ENCODE results near the gene BCL10. TPM values are rescaled to one million over a fixed set of nuclear protein-coding genes. Genes with fewer than 3 reads are reported as not detected.

Gene BCL10
- total RNA-seq, 2 experiments from 2014 or later, result 26.4 to 27.0 TPM

DNA sequence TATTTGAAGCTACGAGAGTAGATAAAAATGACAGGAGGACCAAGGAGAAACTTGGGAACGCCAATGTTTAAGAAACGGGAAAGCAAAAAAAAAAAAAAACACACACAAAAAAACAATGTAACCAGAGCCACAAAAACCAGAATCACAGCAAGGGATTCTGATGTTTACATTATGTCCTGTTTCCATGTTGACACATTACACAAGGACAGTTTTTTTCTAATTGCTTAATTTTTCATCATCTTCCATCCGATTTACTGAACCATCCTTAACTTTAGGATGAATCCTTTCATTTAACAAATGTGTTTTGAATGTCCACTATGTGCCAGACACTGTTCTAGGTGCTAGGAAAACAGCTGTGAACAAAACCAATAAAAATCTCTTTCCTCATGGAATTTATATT, 1.4 kb upstream of the BCL10 start:
- CTCF ChIA-PET, result interaction anchor here (0.5 to 4.0 kb wide), 6 partner anchors 12 to 333 kb away, joined by 3 to 56 read pairs (median 8); partner anchors contain the start of gene C1orf52
- POLR2A ChIA-PET, result interaction anchor here (2.2 to 2.7 kb wide), 2 partner anchors 19 to 20 kb away, joined by 11 to 41 read pairs; partner anchors contain the start of gene C1orf52
- Mint-ChIP-seq H3K4me3 (no peak overlapping the region), H3K4me1 (ENCODE audit: low read depth) (peaks cover 45% of the 10 kb centered on the region), H3K27ac (no peak overlapping the region), H3K36me3 (ENCODE audit: low read depth) (peaks cover 20% of the 10 kb centered on the region), H3K9me3 (ENCODE audit: insufficient read depth) (no peaks in the 10 kb centered on the region), H3K27me3 (ENCODE audit: low read depth) (peaks cover 8% of the 10 kb centered on the region)
- DNase-seq (no peak), ATAC-seq (no peak)

DNA sequence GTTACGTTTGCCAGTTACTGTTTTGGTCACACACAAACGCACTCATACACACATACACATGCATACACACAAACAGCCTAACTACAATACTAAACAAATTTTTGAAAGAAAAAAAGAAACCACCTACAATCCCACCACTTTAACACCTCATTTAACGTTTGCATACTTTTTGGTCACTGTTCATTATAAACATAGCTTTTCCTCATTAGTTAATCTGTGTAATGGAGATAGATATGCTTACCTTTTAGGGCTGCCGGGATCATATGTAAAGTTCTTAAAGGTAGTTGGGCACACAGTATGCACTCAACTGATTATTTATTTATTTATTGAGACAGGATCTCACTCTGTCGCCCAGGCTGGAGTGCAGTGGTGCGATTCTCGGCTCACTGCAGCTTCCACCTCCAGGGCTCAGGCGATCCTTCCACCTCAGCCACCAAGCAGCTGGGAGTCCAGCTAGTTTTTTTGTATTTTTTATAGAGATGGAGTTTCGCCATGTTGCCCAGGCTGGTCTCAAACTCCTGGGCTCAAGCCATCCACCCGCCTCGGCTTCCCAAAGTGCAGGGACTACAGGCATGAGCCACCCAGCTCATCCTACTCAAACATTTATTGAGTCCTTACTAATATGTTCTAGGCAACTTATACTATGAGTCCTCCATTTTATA, 677 bp upstream of the BCL10 start:
- no peak for DNase-seq
- peaks cover 45% of the 10 kb centered on the region for H3K4me1 Mint-ChIP-seq (ENCODE audit: low read depth)
- peaks cover 8% of the 10 kb centered on the region for H3K27me3 Mint-ChIP-seq (ENCODE audit: low read depth)
- H3K36me3 Mint-ChIP-seq (ENCODE audit: low read depth), result peaks cover 24% of the 10 kb centered on the region
- H3K4me3 Mint-ChIP-seq, result peak overlapping the region; percentile 81
- POLR2A ChIA-PET, result interaction anchor here (0.6 to 2.7 kb wide), 21 partner anchors 8 to 1773 kb away, joined by 3 to 41 read pairs (median 4); partner anchors contain the start of genes C1orf52, GNG5, MCOLN2 and SH3GLB1
- no peaks in the 10 kb centered on the region for H3K9me3 Mint-ChIP-seq (ENCODE audit: insufficient read depth)
- no peak for ATAC-seq
- CTCF ChIA-PET, result interaction anchor here (0.7 to 4.0 kb wide), 11 partner anchors 8 to 413 kb away, joined by 3 to 56 read pairs (median 3); partner anchors contain the start of gene C1orf52
- H3K27ac Mint-ChIP-seq, result peak overlapping the region; percentile 95

DNA sequence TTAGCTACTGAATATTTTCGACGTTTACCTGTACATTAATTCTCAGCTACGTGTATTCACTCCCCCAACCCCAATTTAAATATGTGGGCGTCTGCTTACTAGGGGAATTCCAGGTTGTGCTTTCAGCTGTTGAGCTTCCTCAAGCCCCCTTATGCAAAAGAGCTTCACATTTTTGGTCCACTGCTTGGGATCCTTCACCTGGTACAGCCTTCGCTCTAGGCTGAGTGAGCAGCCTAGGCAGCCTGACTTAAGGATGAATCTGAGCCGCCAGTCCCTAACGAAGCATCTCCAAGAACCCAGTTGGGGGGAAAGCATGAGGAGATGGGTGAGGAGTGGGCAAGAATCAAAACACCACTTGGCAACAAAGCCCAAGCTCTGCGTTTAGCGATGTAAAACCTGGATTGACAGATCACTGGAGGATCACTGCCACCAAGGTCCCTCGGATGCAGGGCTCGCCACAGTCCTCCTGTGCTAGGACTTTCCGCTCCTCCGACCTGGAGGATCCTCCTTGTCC, 674 bp downstream of the BCL10 start:
- no peak for DNase-seq
- Mint-ChIP-seq H3K4me3 (peak overlapping the region; percentile 81), H3K27me3 (ENCODE audit: low read depth) (peaks cover under 1% of the 10 kb centered on the region), H3K36me3 (ENCODE audit: low read depth) (peaks cover 35% of the 10 kb centered on the region), H3K4me1 (ENCODE audit: low read depth) (peaks cover 48% of the 10 kb centered on the region), H3K9me3 (ENCODE audit: insufficient read depth) (no peaks in the 10 kb centered on the region), H3K27ac (peak overlapping the region; percentile 95)
- no peak for ATAC-seq
- ChIA-PET POLR2A (interaction anchor here (0.6 to 2.7 kb wide), 18 partner anchors 9 to 1429 kb away, joined by 3 to 41 read pairs (median 4); partner anchors contain the start of genes C1orf52, CTBS, GNG5 and PRKACB), CTCF (interaction anchor here (0.6 to 4.0 kb wide), 9 partner anchors 17 to 1059 kb away, joined by 3 to 56 read pairs (median 4); partner anchors contain the start of gene C1orf52)

DNA sequence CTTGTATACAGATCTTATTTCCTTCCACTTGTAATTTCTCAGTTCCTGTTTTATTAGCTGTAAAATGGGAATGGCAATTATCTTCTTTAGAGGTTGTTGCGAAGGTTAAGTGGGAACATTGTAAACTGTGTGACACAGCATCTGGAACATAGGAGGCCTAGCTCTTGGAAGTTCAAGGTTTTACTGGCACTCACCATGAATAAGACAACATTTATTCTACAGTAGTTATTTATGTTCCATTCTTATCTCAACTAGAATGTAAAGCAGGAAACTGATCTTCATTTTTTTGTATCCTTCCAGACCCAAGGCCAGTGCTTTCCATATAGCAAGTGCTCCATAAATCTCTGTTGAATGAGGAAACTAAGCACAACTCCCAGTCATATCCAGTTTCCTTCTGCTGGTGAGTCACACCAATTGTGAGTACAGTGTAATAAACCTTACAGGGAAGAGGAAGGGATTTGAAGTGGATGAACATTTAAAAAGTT, 1.4 kb downstream of the BCL10 start:
- Mint-ChIP-seq H3K4me1 (ENCODE audit: low read depth) (peaks cover 51% of the 10 kb centered on the region), H3K27ac (peak overlapping the region; percentile 95), H3K4me3 (peak overlapping the region; percentile 81), H3K9me3 (ENCODE audit: insufficient read depth) (no peaks in the 10 kb centered on the region), H3K27me3 (ENCODE audit: low read depth) (no peaks in the 10 kb centered on the region), H3K36me3 (ENCODE audit: low read depth) (peaks cover 41% of the 10 kb centered on the region)
- ATAC-seq (no peak), DNase-seq (no peak)
- POLR2A ChIA-PET, result interaction anchor here (0.6 to 2.7 kb wide), 10 partner anchors 10 to 1132 kb away, joined by 3 to 41 read pairs (median 6); partner anchors contain the start of genes C1orf52, PRKACB and SYDE2
- CTCF ChIA-PET, result interaction anchor here (0.6 to 5.7 kb wide), 8 partner anchors 11 to 1059 kb away, joined by 3 to 66 read pairs (median 19); partner anchors contain the start of gene C1orf52

DNA sequence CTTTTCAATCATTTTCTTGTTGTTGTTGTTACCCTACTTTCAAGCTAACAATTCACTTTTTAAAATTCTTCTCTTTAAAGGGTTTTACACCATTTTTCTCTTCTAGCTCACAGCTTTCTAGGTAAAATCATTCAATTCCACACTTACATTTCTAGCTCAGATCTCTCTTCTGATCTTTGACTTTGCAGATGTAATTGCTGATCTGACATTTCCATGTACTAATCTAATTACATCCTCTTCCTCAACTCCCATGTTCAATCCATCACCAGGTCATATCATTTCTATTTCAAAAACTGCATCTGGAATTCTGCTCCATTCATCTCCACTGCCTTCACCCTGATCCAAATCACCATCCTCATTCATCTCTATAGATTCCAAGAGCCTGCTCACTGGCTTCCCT, 3.0 kb downstream of the BCL10 start:
- ChIA-PET CTCF (interaction anchor here (0.6 to 5.7 kb wide), 5 partner anchors 10 to 329 kb away, joined by 3 to 66 read pairs (median 3); partner anchors contain the start of gene C1orf52), POLR2A (interaction anchor here (0.7 kb wide), 1 partner anchor 14 kb away, joined by 3 read pairs; the partner anchor contains the start of gene C1orf52)
- peaks cover 53% of the 10 kb centered on the region for H3K36me3 Mint-ChIP-seq (ENCODE audit: low read depth)
- peaks cover 44% of the 10 kb centered on the region for H3K4me1 Mint-ChIP-seq (ENCODE audit: low read depth)
- H3K27ac Mint-ChIP-seq, result no peak overlapping the region
- no peak overlapping the region for H3K4me3 Mint-ChIP-seq
- H3K27me3 Mint-ChIP-seq (ENCODE audit: low read depth), result no peaks in the 10 kb centered on the region
- no peaks in the 10 kb centered on the region for H3K9me3 Mint-ChIP-seq (ENCODE audit: insufficient read depth)
- DNase-seq, result no peak
- ATAC-seq, result no peak

DNA sequence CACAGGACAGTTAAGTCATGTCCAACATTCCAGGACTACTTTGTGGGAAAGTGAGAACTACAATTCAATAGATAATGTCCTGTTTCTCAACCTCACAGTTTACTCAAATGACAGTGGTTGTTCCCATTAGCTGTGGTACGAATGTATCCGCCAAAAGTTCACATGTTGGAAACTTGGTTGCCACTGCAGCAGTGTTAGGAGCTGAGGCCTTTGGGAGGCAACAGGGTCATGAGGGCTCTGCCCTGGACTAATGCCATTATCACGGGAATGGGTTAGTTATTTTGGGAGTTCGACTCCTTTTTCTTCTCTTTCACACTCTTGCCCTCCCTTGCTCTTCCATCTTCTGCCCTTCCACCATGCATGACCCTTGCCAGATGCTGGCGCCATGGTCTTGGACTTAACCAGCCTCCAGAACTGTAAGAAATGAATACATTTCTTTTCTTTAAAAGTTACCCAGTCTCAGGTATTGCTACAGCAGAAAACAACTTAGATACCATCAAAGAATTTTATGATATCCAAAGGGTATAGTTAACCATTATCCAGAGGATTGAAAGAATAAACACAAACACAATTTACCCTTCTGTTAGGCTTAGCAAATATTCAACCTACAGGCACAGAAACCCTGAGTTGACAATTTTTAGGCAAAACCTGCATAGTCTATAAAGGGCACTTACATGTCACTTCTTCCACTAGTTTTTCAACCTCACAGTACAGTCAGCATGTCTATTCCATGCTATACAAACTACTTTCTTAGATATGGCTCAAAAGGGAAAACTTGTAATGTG, 7.4 kb downstream of the BCL10 start:
- POLR2A ChIA-PET, result no interaction called here
- CTCF ChIA-PET, result interaction anchor here (1.8 to 5.7 kb wide), 4 partner anchors 9 to 324 kb away, joined by 8 to 66 read pairs (median 12); partner anchors contain the start of gene C1orf52
- H3K9me3 Mint-ChIP-seq (ENCODE audit: insufficient read depth), result no peaks in the 10 kb centered on the region
- H3K4me1 Mint-ChIP-seq (ENCODE audit: low read depth), result peaks cover 17% of the 10 kb centered on the region
- no peak overlapping the region for H3K27ac Mint-ChIP-seq
- peaks cover 56% of the 10 kb centered on the region for H3K36me3 Mint-ChIP-seq (ENCODE audit: low read depth)
- H3K27me3 Mint-ChIP-seq (ENCODE audit: low read depth), result no peaks in the 10 kb centered on the region
- DNase-seq (no peak), ATAC-seq (no peak)
- no peak overlapping the region for H3K4me3 Mint-ChIP-seq

DNA sequence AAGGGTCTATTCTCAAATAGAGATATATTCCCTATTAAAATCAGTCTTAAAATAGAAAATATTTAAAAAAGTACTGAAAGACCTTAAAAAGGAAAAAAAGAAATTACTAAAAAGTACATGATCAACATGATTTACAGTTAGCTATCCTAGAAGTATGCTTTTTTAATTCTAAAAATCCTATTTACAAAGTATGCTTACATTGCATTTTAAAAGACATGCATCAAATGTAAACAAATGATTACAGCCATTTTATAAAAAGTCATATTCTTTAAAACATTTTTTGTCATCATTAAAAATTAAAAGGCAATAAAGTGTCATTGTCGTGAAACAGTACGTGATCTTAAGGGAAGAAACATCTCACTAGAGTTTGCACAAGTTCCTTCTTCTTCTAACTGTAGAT, 9.1 kb downstream of the BCL10 start:
- H3K4me3 Mint-ChIP-seq, result no peak overlapping the region
- ChIA-PET POLR2A (no interaction called here), CTCF (interaction anchor here (1.9 to 2.0 kb wide), 2 partner anchors 8 to 322 kb away, joined by 8 to 15 read pairs; partner anchors contain the start of gene C1orf52)
- H3K9me3 Mint-ChIP-seq (ENCODE audit: insufficient read depth), result no peaks in the 10 kb centered on the region
- no peak for DNase-seq
- peaks cover 6% of the 10 kb centered on the region for H3K4me1 Mint-ChIP-seq (ENCODE audit: low read depth)
- peaks cover 53% of the 10 kb centered on the region for H3K36me3 Mint-ChIP-seq (ENCODE audit: low read depth)
- ATAC-seq, result no peak
- H3K27ac Mint-ChIP-seq, result no peak overlapping the region
- no peaks in the 10 kb centered on the region for H3K27me3 Mint-ChIP-seq (ENCODE audit: low read depth)

DNA sequence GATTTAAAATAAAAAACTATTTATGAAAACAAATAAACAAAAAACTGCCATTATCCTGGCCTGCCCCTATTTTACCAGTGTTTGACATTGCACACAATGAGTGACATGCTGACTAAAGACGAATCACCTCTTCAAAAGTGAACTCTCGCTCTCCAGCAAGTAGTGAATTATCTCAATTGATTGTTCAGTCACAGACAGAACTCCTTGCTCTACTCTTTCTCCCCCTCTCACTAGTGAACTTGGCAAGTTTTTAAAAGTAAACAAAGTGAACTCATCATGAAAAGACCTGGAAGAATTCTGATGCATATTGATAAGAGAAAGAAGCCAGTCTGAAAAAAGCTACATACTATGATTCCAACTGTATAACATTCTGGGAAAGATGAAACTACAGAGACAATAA, 12.3 kb downstream of the BCL10 start:
- POLR2A ChIA-PET, result interaction anchor here (1.4 kb wide), 1 partner anchor 12 kb away, joined by 6 read pairs; the partner anchor contains the start of gene BCL10
- Mint-ChIP-seq H3K27ac (no peak overlapping the region), H3K4me3 (no peak overlapping the region), H3K4me1 (ENCODE audit: low read depth) (peaks cover 8% of the 10 kb centered on the region), H3K36me3 (ENCODE audit: low read depth) (peaks cover 33% of the 10 kb centered on the region), H3K27me3 (ENCODE audit: low read depth) (no peaks in the 10 kb centered on the region), H3K9me3 (ENCODE audit: insufficient read depth) (no peaks in the 10 kb centered on the region)
- DNase-seq (no peak), ATAC-seq (no peak)
- CTCF ChIA-PET, result interaction anchor here (0.8 to 2.2 kb wide), 5 partner anchors 9 to 319 kb away, joined by 3 to 10 read pairs (median 4); no protein-coding TSS in a partner anchor

DNA sequence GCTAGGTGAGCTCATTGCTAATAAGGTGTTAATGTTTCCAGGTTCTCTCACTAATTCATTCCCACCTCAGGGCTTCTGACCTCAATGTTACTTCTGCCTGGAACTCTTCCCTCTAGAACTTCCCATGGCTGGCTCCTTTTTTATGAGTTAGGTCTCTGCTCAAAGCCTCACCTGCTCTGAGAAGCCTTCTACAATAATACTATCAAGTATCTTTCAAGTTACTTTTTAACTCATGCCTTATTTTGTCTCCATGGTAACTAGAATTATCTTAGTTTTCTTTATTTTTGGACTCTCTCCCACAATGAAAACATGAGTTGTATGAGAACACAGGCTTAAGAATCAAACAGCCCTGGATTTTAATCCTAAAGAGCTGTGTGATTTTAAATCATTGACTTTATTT, 13.4 kb downstream of the BCL10 start:
- H3K4me1 Mint-ChIP-seq (ENCODE audit: low read depth), result peaks cover 14% of the 10 kb centered on the region
- H3K27me3 Mint-ChIP-seq (ENCODE audit: low read depth), result no peaks in the 10 kb centered on the region
- ChIA-PET CTCF (interaction anchor here (2.2 kb wide), 2 partner anchors 8 to 318 kb away, joined by 6 to 10 read pairs; no protein-coding TSS in a partner anchor), POLR2A (interaction anchor here (1.1 kb wide), 1 partner anchor 13 kb away, joined by 3 read pairs; the partner anchor contains the start of gene BCL10)
- no peaks in the 10 kb centered on the region for H3K9me3 Mint-ChIP-seq (ENCODE audit: insufficient read depth)
- peaks cover 37% of the 10 kb centered on the region for H3K36me3 Mint-ChIP-seq (ENCODE audit: low read depth)
- H3K27ac Mint-ChIP-seq, result no peak overlapping the region
- DNase-seq (no peak), ATAC-seq (no peak)
- H3K4me3 Mint-ChIP-seq, result no peak overlapping the region

DNA sequence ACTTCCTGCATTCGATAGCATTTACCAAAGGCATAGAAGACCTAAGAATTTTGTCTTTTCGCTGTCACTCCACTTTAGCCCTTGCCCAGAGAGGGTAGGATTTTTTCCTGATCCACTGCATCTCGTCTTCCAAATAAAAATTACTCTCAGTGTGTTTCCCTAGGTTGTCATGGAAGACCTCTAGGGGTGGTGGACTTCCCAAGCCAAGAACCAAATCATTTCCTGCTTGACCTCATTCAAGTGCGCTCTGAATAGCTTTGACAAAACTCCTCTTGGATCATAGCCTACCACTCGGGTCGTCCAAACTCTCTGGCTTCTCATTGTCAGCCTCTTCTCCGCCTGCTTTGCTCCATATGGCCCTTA, 16.5 kb downstream of the BCL10 start:
- Mint-ChIP-seq H3K27ac (peak overlapping the region; percentile 71), H3K9me3 (ENCODE audit: insufficient read depth) (no peaks in the 10 kb centered on the region), H3K36me3 (ENCODE audit: low read depth) (peaks cover 48% of the 10 kb centered on the region), H3K4me3 (peak overlapping the region; percentile 95), H3K27me3 (ENCODE audit: low read depth) (no peaks in the 10 kb centered on the region), H3K4me1 (ENCODE audit: low read depth) (peaks cover 32% of the 10 kb centered on the region)
- POLR2A ChIA-PET, result interaction anchor here (0.7 to 2.8 kb wide), 13 partner anchors 11 to 1116 kb away, joined by 3 to 41 read pairs (median 4); partner anchors contain the start of genes BCL10 and PRKACB
- ATAC-seq, result no peak
- CTCF ChIA-PET, result interaction anchor here (0.6 to 12.5 kb wide), 32 partner anchors 8 to 332 kb away, joined by 3 to 304 read pairs (median 6); partner anchors contain the start of gene BCL10
- no peak for DNase-seq

Measured in activated CD8-positive, alpha-beta T cell treated with anti-CD3 and anti-CD28 coated beads, Interleukin-2, amount 10 ng/mL, durations not matched to agents 7 days and 5 days (primary cell).